AG09319 (cell line): ENCODE measurements around the gene NDRG4.

Source experiments
- DNase-seq: peaks from one replicate; pipeline ENCODE4 v3.0.0-alpha.2; 2010; ENCODE audit warnings: low read depth; ENCODE audit errors: extremely low read depth
- CTCF ChIP-seq: IDR thresholded peaks from 2 replicates; pipeline ENCODE4 v1.5.1; 2011; ENCODE audit warnings: low read depth, mild to moderate bottlenecking, inconsistent platforms, low read length, moderate library complexity

NDRG4 gene

GRCh38 chr16:58476791-58477190 is 23.2 kb upstream of the NDRG4 start:
- DNase-seq, result no peak
- no peak for TF ChIP-seq CTCF

GRCh38 chr16:58478427-58478826 is 21.5 kb upstream of the NDRG4 start:
- TF ChIP-seq CTCF, result no peak
- DNase-seq, result no peak

- no peak for TF ChIP-seq CTCF
- no peak for DNase-seq
These were observed 18.6 kb upstream of the NDRG4 start for GRCh38 chr16:58481226-58481869.

GRCh38 chr16:58481931-58482330 is 18.0 kb upstream of the NDRG4 start:
- DNase-seq, result no peak
- no peak for TF ChIP-seq CTCF

GRCh38 chr16:58485184-58485887 is 14.6 kb upstream of the NDRG4 start:
- no peak for DNase-seq
- no peak for TF ChIP-seq CTCF

GRCh38 chr16:58487566-58488351 is 12.2 kb upstream of the NDRG4 start:
- peak; percentile 29 for DNase-seq
- peak; percentile 89 for TF ChIP-seq CTCF

- TF ChIP-seq CTCF, result no peak
- no peak for DNase-seq
These were observed 11.4 kb upstream of the NDRG4 start for GRCh38 chr16:58488531-58488930.
